HL-60 (cell line): ENCODE data around the gene NT5C1A.

Source experiments
- TF ChIP-seq, protein P1 (sequence below): IDR thresholded peaks from 2 replicates; pipeline ENCODE4 v1.6.1; 2012; ENCODE audit warnings: low read depth; ENCODE audit not compliant: insufficient replicate concordance
- TF ChIP-seq, protein P2 (sequence below): IDR thresholded peaks from one replicate; pipeline ENCODE4 v1.5.1; 2011; ENCODE audit warnings: low read length, control low read depth, inconsistent platforms; ENCODE audit not compliant: insufficient read depth

DNA sequence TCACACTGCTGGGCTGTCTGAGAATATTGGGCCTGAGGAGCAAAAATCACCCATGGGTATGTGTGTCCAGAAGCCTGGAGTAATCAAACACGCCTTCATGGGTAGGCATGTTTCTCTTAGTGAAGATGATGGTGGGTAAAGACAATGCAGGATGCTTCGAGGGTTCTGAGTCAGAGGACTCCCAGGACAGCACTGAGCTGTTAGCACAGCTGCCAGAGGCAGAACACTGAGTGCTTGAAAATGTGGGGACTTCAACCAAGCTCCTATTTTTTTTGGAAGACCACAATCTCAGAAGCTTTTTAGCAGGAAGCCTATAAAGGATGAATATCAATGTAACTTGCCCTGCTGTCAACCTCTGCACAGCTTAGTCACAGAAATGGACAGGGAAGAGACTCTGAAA is 7.9 kb upstream of the NT5C1A start:
- TF ChIP-seq, protein P1, sequence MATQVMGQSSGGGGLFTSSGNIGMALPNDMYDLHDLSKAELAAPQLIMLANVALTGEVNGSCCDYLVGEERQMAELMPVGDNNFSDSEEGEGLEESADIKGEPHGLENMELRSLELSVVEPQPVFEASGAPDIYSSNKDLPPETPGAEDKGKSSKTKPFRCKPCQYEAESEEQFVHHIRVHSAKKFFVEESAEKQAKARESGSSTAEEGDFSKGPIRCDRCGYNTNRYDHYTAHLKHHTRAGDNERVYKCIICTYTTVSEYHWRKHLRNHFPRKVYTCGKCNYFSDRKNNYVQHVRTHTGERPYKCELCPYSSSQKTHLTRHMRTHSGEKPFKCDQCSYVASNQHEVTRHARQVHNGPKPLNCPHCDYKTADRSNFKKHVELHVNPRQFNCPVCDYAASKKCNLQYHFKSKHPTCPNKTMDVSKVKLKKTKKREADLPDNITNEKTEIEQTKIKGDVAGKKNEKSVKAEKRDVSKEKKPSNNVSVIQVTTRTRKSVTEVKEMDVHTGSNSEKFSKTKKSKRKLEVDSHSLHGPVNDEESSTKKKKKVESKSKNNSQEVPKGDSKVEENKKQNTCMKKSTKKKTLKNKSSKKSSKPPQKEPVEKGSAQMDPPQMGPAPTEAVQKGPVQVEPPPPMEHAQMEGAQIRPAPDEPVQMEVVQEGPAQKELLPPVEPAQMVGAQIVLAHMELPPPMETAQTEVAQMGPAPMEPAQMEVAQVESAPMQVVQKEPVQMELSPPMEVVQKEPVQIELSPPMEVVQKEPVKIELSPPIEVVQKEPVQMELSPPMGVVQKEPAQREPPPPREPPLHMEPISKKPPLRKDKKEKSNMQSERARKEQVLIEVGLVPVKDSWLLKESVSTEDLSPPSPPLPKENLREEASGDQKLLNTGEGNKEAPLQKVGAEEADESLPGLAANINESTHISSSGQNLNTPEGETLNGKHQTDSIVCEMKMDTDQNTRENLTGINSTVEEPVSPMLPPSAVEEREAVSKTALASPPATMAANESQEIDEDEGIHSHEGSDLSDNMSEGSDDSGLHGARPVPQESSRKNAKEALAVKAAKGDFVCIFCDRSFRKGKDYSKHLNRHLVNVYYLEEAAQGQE, result no peak
- TF ChIP-seq, protein P2, sequence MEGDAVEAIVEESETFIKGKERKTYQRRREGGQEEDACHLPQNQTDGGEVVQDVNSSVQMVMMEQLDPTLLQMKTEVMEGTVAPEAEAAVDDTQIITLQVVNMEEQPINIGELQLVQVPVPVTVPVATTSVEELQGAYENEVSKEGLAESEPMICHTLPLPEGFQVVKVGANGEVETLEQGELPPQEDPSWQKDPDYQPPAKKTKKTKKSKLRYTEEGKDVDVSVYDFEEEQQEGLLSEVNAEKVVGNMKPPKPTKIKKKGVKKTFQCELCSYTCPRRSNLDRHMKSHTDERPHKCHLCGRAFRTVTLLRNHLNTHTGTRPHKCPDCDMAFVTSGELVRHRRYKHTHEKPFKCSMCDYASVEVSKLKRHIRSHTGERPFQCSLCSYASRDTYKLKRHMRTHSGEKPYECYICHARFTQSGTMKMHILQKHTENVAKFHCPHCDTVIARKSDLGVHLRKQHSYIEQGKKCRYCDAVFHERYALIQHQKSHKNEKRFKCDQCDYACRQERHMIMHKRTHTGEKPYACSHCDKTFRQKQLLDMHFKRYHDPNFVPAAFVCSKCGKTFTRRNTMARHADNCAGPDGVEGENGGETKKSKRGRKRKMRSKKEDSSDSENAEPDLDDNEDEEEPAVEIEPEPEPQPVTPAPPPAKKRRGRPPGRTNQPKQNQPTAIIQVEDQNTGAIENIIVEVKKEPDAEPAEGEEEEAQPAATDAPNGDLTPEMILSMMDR, result no peak
